ENCODE data around the gene DPY19L1. TPM values are rescaled to one million over a fixed set of nuclear protein-coding genes. Genes with fewer than 3 reads are reported as not detected.
A peak's percentile ranks its signal among the peaks of the same experiment; 100 is the strongest.
"Not testable (repeated sequence)": the region's sequence is repeated elsewhere in the genome, so short reads cannot be mapped to it uniquely, and the experiment has no call there.

Gene DPY19L1
- total RNA-seq, 1 donor from 2014 or later, result 25.7 TPM

- not testable (repeated sequence) for DNase-seq (ENCODE audit: low spot score in 2 of 2); FAIRE-seq
Measured at GRCh38 chr7:34996423-34997090, 40.7 kb downstream of the DPY19L1 start.

- DNase-seq (ENCODE audit: low spot score in 2 of 2) (no peak), FAIRE-seq (no peak)
Measured at GRCh38 chr7:34995757-34996156, 41.5 kb downstream of the DPY19L1 start.

- DNase-seq (ENCODE audit: low spot score in 2 of 2), result no peak
- FAIRE-seq, result no peak
Measured at GRCh38 chr7:34991938-34992840, 45.1 kb downstream of the DPY19L1 start.

GRCh38 chr7:34988442-34989125 lies 48.7 kb downstream of the DPY19L1 start:
- not testable (repeated sequence) for DNase-seq (ENCODE audit: low spot score in 2 of 2); FAIRE-seq

- not testable (repeated sequence) for FAIRE-seq; DNase-seq (ENCODE audit: low spot score in 2 of 2)
Measured at GRCh38 chr7:34985155-34985554, 52.1 kb downstream of the DPY19L1 start.

- DNase-seq (ENCODE audit: low spot score in 2 of 2); FAIRE-seq: not testable (repeated sequence)
Measured at GRCh38 chr7:34984140-34984539, 53.1 kb downstream of the DPY19L1 start.

GRCh38 chr7:34982371-34983019 lies 54.8 kb downstream of the DPY19L1 start:
- no peak for FAIRE-seq
- no peak for DNase-seq (ENCODE audit: low spot score in 2 of 2)

- not testable (repeated sequence) for DNase-seq (ENCODE audit: low spot score in 2 of 2)
- FAIRE-seq, result peak; percentile 39
Measured at GRCh38 chr7:34979124-34979523, 58.2 kb downstream of the DPY19L1 start.

GRCh38 chr7:34973400-34973760 lies 63.9 kb downstream of the DPY19L1 start:
- DNase-seq (ENCODE audit: low spot score in 2 of 2), result no peak
- no peak for FAIRE-seq

GRCh38 chr7:34972739-34973399 lies 64.4 kb downstream of the DPY19L1 start:
- not testable (repeated sequence) for FAIRE-seq; DNase-seq (ENCODE audit: low spot score in 2 of 2)

GRCh38 chr7:34967818-34968217 lies 69.5 kb downstream of the DPY19L1 start:
- not testable (repeated sequence) for DNase-seq (ENCODE audit: low spot score in 2 of 2); FAIRE-seq

GRCh38 chr7:34966504-34966903 lies 70.8 kb downstream of the DPY19L1 start:
- FAIRE-seq; DNase-seq (ENCODE audit: low spot score in 2 of 2): not testable (repeated sequence)

GRCh38 chr7:34958021-34958420 lies 79.3 kb downstream of the DPY19L1 start:
- FAIRE-seq, result no peak
- DNase-seq (ENCODE audit: low spot score in 2 of 2), result no peak

- no peak for DNase-seq (ENCODE audit: low spot score in 2 of 2)
- no peak for FAIRE-seq
Measured at GRCh38 chr7:34952822-34953221, 84.5 kb downstream of the DPY19L1 start.

GRCh38 chr7:34949361-34949760 lies 87.9 kb downstream of the DPY19L1 start:
- FAIRE-seq, result no peak
- no peak for DNase-seq (ENCODE audit: low spot score in 2 of 2)

GRCh38 chr7:34947427-34947826 lies 89.9 kb downstream of the DPY19L1 start:
- DNase-seq (ENCODE audit: low spot score in 2 of 2); FAIRE-seq: not testable (repeated sequence)

- FAIRE-seq, result no peak
- DNase-seq (ENCODE audit: low spot score in 2 of 2), result no peak
Measured at GRCh38 chr7:34946486-34946885, 90.8 kb downstream of the DPY19L1 start.

- DNase-seq (ENCODE audit: low spot score in 2 of 2); FAIRE-seq: not testable (repeated sequence)
Measured at GRCh38 chr7:34945894-34946477, 91.3 kb downstream of the DPY19L1 start.

GRCh38 chr7:34939175-34939574 lies 98.1 kb downstream of the DPY19L1 start:
- no peak for DNase-seq (ENCODE audit: low spot score in 2 of 2)
- FAIRE-seq, result no peak

Data from frontal cortex (tissue), 4 donors.